GM19035 (cell line): ENCODE results near the gene NRG2.

ENCODE experiments used
- ATAC-seq: cut with Tn5 transposase; IDR thresholded peaks from one replicate; pipeline ENCODE4 v1.9.1; 2021; ENCODE audit not compliant: unreplicated experiment

NRG2 gene

DNA sequence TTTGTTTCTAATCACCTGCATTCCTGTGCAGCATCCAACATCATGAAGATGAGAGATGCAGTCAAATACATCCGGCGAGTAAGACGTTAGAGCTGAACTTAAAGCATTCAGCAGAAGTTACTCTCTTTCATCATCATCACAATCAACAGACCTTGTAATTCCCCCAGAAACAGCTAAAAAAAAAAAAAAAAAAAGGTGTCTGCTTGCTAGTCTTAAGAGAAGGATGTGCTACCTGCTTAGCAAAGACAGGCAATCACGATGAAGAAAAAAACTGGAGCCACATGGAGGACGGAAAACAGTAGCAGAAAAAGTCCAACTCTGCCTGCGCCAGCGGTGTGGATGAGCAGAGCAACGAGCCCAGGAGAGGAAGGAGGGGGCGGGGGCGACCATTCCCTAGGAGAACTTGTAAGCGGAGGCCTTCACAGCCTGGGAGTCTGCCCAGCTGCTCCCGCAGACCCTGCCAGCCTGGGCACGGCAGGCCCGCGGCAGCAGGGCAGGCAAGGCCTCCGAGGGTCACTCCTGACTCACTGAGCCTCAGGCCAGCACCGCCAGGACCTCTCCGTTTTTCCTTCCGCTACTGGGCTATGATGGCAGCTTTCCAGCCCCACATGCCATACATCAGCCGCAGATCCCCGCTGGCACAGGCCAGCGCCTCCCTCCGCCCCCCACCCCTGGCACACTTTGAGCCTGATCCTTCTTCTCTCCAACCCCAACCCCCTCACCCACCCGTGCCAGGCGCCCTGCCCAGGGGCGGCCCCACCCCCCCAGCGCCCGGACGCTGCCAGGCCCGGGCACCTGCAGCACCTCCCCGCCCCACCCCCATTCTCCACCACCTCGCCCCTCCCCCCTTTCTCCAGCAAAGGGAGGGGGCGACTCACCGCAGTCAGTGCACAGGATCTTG, 1.4 kb downstream of the NRG2 start:
- ATAC-seq, result no peak

DNA sequence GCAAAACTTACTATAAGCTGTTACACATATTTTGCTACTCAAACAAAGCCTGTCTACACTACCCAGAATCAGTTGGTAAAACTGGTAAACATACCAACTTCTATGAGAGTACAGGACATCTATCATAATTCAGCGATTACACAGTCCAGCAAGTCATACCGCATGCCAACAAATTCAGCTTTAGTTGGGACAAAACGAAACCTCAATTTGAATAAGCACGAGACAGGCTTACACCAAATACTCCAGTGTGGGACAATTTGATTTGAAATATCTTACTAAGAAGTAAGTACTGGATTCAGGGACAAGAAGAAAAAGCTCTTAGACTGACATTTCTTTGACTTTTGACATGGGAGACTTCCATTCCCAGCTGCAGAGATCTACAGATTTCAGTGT, 2.0 kb downstream of the NRG2 start:
- ATAC-seq, result no peak

DNA sequence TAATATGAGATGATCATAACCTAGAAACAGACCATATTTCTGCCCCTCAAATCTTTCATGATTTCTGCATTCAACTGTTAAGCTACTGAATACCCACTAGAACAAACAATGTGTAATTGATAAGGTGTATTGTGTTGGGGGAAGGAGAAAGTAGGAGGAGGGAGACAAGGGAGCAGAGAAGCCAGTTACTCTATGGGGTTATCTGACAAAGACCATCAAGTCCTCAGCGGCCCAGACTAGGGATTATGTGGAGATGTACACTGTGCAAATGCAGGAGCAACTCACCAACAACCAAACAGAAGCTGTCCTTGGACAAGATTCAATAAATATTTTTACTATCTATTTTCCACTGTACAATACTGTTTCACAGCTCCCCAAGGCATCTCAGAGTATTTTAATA, 2.7 kb downstream of the NRG2 start:
- ATAC-seq, result no peak

DNA sequence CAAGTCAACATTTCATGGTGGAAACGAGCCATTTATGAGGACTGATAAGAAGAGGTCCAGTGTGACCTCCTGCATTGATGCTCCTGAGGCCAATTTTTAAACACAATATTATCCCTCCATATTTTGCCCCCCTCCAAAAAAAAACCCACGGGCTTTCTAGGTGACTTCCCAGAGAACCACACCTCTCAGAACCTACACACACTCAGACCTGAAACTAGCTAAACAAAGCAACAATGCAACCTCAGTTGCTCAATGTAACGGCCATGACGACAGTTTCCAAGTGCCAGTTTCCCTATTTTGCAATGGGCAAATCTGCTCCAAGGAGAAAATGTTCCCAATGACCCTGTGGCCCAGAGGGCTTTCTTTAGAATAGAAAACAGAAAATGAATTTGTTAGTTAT, 3.5 kb downstream of the NRG2 start:
- ATAC-seq, result no peak

DNA sequence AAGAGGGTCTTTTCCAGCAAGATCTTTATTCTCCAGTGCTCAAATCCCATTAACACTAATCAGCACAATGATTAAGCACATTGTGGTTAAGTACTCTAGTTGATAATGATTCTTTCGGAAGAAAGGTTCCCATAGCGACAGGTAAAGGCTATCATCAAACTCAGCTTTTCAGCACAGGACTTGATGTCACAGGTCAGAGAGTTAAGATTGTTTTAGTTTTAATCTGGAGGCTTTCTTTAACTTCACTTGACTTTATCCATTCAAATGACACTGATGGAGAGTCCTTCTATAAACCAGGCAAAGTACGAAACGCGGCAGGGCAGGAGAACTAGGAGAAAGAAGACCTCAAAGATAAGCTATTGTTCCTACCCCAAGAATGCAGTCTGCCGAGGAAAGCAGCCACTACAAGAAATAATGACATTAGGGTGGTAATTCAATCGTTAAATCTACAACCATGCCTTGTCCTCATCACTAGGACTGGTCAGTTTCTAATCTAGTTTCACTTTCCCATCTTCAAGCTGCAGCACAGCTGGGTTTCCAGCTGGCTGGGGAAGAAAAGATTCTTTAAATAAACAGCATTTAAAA, 4.6 kb downstream of the NRG2 start:
- no peak for ATAC-seq

DNA sequence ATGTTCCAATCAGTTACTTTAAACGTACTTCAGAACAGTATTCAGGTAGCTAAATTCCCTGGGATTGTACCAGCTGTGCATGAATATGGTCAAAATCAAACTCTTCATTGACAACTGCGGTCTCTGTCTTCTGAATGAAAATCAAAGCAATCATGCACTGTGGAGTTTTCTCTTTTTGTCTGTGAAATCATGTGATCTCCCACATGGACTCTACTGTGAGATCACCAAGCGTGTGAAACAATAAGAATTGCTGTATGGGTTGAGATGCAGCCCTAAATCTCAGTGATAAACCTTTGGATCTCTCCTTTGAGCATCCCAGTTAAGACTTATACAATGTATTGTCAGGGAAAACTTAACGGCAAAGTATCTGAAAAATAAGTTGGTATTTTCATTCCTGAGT, 6.1 kb downstream of the NRG2 start:
- no peak for ATAC-seq

DNA sequence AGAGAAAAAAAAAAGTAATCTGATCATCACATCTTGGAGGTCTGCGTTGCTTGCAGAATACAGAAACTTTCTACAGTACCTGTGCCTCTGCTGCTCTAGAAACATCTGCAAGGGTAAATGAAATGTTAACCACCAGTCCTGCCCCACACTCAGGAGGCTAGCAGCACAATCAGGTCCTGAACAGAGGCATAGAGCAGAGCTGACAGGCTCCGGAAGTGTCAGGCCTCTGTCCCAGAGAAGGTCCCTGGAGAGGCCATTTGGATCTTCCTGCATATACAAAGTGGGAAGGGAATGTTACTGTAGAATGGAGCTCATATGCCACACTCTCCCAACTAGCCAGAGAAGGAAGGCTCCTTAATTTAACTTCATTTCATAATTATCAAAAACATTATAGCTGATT, 7.2 kb downstream of the NRG2 start:
- no peak for ATAC-seq

DNA sequence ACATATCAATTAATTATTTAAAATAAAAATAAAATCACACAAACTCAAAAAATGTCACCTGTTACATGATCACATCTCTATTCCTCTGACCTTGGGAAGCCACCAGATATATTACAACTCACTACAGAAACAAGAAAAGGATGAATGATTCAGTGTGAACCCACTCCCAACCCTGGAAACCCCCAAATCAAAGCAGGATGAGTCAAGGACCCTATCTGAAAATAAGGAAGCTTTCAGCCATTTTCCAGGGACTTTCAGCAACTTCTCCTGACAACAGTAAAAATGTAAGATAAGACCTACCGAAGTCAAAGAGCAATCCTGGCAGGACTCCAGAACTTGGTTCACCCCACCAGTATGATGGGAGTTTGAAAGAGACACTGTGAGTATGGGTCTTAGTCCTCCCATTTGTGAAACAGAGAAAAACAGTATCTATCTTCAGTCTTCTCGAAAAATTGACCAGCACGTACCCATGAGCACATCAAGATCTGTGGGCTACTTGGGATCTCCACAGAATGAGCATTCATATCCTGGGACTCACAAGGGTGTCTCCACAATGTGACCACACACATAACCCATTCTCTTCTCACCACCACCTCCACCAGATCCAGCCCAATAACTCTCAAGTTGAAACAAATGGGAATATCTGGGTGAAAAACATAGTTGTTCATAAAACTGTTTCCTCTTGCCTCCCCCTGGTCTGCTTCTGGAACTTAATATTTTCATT, 9.9 kb downstream of the NRG2 start:
- no peak for ATAC-seq

DNA sequence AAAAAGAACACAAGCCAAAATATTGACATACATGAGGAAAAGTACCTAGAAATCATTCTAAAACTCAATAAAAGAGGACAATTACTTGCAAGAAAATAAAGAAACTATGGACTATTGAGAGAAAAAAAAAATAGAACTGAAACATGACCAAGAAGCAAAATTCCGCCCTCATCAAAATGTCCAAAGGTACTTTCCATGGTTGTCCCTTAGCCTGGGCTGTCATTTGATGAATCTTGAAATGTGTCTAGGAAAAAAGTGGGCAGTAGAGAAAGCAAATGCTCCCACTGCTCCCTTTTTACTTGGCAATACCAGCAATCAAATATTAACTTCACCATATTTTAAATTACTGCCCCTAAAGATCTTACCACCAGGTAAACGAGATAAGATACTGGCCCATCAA, 10.8 kb downstream of the NRG2 start:
- no peak for ATAC-seq

DNA sequence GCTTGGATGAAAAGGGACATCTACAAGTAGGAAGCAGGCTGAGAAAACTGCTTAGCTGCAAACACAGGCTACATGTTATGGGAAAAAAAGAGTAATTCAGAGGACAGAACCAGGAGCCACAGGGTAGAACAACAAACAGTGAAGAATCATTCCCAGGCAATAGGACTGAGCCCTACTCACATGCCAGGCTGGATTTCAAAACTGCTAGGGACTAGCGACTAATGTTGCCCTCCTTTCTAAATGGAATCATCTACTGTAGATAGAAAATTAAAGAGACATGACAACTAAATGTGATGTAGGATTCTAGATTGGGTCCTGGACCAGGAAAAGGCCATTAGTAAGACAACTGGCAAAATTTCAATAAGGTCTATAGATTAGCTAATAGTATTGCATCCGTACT, 15.3 kb downstream of the NRG2 start:
- no peak for ATAC-seq

DNA sequence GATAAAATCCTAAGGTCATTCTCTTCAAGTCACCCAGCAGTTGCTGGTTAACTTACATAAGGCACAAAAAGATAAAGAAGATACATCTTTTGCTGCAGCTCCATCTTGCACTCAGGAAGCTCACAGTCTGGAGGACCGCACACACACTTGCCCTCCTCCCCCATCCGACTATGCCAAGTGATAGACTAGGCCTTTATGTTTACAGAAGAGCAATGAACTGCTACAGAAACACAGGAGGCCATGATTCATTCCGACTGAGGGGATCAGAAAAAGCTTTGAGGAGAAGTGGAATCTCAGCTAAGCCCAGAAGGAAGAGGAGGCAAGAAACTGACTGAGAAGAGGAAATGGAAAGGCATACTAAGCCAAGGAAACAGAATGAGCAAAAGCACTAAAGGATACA, 17.4 kb downstream of the NRG2 start:
- no peak for ATAC-seq

DNA sequence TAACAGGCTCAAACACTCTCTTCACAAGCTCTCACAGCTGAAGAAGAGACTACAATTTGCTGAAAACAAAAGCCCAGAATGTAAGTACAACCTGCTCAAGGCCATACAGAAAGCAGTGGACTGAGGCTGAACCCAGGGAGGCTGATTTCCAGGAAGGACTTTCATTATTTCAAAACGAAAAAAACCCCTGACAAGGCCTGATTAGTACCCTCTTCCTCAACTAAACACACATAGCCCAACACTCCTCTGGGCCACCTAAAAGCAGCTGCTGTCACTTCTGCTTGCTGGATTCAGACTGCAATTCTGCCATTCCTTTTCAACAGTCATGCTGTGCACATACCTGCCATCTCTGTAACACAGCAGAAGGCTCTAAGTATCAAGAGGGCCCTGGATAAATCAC, 18.2 kb downstream of the NRG2 start:
- ATAC-seq, result no peak

DNA sequence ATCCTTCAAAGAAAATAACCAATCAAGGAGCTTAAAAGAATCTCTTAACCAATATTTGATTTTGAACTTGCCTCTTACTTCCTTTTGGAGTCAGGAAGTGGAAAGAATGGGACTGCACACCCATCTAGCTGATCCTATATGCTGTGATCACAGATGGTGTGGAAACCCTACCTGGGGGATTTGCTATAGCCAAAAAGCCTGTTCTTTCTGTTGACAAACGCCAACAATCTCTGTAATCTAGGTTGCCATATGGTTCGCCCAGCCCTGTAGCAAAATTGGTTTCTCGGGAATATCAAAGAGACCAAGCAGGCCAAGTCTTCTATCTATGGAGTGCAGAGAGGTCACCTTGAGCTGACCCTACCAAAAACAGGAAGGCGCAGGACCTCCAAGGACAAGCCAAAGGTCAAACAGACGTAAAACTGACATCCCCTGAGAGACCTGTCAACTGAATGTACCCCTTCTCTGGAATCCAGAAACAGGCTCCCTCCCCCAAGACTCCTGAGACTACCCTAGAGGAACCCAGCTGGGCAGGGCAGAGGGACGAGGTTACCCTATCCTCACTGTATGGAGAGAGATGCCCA, 19.4 kb downstream of the NRG2 start:
- ATAC-seq, result no peak

DNA sequence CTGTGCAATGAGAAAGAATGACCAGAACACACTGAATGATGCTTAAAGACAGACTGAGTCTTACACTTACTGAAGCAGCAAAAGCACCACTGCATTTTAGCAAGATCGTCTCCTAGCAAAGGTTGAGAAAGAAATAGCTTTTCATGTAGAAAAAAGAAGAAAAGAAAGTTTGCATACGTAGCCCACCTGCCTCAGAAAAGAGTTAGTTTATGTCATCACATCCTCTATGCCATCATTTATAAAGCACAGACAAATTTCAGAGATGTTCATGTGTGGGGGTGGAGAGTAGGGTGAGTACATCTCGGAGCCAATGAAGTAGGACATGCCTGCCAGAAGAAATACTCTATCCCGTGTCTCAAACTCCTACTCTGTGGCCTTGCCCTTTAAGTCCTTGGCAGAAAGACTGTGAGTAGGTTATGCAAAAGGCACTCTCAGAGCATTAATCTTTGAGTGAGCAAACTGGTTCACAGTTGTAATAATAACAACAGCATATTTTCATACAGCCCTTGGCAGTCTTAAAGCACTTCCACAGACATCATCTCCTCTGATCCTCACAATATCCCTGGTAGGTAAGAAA, 22.4 kb downstream of the NRG2 start:
- no peak for ATAC-seq

DNA sequence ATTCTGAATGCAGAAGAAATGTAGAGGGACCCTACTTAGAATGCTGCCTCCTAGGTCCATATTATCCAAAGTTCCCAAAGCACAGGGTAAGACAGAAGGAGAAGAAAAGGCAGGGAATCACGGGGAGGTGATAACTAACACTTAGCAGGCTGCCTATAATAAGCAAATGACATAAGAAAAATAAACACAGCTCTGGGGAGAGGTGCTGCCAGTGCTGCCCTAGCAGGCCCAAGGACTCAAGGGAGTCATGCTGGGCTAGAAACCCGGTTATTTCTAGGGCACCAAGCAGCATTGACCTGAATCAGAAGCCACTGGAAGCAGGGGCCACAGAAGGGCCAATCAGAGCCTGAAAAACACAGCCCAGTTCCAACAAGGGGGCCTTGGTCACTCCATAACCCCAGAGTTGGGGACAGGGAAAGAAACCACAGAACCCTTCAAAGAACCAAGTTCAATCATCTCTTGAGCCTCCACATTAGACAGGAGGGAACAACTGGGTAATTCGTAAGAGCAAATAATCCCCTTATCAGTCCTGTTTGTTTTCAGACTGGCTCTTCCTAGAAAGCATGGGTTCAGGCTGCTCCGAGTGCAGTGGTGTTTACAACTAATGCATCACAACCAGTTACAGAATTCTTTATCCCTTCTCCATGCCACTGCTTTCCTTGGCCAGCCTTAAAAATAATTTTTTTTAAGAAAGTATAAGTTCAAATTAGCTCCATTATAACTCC, 24.0 kb downstream of the NRG2 start:
- ATAC-seq, result no peak

DNA sequence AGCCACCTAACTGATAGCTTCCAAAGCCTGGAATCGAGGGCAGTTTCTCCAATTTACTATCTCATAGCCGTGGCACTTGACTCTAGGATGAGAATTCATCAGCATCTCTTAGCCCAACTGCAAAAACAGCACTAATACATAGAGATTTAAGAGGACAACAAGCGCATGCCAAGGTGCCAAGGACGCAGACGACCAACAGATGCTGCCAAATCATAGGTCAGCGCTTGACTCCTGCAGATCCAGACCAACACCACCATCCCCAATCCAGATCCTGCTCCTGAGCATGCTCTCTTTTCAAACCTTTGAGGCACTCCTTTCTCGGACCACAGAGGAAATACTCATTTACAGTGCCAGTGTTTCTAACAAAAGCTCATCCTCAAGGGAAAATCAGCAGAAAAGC, 24.6 kb downstream of the NRG2 start:
- no peak for ATAC-seq

DNA sequence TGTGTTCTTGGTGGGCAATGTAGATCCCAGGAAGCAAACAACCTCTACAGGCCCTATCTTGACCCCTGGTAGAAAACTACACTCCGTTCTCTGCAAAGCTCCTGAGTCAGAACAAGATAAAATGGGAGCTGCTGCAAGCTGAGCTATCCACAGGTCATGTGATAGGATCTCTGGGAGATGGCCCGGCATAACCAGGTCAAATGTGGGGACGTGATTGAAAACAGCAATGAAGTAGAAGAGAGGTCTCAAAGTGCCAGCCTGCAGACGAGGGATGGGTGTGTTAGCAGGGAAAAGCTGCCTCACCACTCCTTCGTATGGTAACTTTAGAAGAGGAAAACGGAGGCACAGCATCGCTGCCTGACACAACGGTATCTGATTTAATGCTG, 25.0 kb downstream of the NRG2 start:
- ATAC-seq, result no peak

DNA sequence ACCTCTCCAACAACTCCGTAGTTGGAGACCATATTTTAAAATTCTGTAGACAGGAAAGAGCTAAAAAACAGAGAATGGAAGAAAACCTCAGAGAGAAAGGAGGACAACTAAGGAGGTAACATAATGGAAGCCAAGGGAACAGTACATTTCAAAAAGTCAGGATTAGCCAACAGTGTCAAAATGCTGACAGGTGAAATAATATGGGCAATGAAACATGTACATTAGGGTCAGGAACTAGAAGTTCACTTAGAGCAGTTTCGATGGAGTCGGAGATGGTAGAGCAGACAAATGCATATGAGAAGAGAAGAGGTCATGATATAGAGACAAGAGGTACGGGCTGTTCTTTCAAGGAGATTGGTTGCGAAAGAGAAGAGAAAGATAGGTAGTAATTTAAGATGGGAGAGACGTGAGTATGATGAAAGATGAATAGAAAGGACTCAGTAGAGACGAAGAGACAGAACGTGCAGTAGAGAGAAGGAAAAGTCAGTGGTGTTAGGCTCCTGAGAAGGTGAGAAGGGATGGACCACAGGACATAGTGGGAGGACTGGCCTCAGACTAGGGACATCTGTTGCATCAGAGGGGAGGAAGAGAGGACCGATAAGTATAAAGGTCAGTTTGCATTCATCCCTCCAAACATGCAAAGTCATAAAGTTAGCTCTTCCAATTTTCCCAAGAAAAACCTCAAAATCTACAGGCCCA, 25.6 kb downstream of the NRG2 start:
- no peak for ATAC-seq

DNA sequence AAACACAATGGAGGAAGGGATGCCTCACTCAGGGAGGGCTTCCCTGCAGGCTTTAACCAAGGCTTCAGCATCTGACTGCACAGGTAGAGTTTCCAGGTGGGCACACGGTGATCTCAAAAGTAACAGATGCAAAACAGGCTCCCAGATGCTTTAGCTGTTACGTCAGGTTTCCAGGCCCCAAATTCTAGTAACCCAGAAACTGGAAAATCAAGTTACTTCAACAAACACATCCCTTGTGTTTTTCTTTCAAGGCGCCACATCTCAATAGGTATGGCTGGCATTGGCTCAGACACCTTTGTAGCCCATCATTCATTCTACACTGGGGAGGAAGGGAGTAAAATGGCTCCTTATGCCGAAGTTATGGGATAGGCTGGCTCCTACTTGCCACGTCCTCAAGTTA, 27.4 kb downstream of the NRG2 start:
- ATAC-seq, result no peak

DNA sequence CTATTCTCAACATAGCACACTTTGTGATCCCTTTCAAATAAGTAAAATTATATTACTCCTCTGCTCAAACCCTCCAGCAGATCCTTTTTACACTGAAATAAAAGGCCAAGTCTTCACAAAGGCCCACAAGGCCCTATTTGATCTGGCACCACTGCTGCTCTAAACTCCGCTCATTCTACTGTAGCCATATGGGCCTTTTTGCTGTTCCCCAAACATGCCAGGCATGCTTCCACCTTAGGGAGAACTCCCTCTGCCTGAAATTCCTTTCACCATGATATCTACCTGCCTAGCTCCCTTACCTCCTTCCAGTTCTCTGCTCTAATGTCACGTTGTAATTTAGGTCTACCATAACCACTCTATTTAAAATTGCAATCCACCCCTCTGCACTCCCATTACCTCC, 28.3 kb downstream of the NRG2 start:
- ATAC-seq, result no peak
